ENCODE data around the gene ADARB1. TPM values are rescaled to one million over a fixed set of nuclear protein-coding genes. Genes with fewer than 3 reads are reported as not detected.

Gene ADARB1
- total RNA-seq, 3 donors from 2014 or later (not counting 1 experiment from before 2014, with no cell fraction given) = 20.7 to 28.0 (median 26.6) TPM

DNA sequence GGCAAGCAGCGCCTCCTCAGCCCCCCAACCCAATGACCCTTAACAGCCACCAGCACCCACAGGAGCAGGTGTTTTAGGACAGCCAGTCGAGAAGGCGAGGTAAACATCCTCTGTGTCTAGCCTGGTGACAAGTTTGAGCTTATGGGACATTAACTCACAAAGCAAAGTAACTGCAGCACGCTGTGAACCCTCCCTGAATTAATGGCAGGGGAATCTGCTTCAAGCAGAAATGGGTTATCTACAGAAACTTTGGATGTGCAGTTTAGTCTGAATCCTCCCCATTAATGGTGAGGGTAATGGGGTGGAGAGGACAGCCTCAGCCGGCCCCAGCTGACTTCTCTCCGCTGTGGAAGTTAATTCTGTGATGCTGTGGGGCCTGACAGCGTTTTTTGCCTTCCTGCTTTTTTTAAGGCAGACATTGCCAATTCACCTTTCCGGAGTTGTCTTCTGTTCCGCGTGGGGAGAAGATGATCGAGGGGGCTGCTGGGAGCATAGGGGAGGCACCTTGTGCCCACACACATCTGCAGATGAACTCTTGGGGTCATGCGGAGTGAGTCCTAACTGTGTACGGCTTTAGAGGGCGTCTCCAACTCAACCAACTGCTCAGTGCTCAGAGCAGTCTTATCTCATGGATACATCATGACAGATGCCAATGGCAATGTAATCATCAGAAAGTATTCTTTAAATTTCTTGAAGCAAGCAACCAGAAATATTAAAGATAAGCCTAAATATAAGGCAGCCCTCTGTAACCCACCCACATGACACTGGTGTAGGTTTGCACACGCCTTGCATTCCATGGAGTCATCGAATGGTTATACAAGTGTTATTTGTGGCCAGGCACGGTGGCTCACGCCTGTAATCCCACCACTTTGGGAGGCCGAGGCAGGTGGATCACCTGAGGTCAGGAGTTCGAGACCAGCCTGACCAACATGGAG, 172.3 kb downstream of the ADARB1 start:
- H3K36me3 Mint-ChIP-seq = peaks cover 16% of the 10 kb centered on the region
- Histone ChIP-seq H3K36me3 (ENCODE audit: control insufficient read depth, insufficient read depth, low read length) (no peaks in the 10 kb centered on the region), H3K27ac (ENCODE audit: low read length) (no peak overlapping the region), H3K27me3 (ENCODE audit: control insufficient read depth, insufficient read depth, low read length) (no peaks in the 10 kb centered on the region), H3K4me1 (ENCODE audit: control insufficient read depth, insufficient read depth, low read length) (no peaks in the 10 kb centered on the region), H3K9me3 (ENCODE audit: control insufficient read depth, insufficient read depth, low read length) (no peaks in the 10 kb centered on the region), H3K4me3 (ENCODE audit: low read length) (no peak overlapping the region)
- H3K9me3 Mint-ChIP-seq = peaks cover 0 to 6% of the 10 kb centered on the region in 2 donors
- peaks cover 33 to 42% of the 10 kb centered on the region in 2 donors for H3K27me3 Mint-ChIP-seq (ENCODE audit: low read depth in 2 of 2)
- no peak overlapping the region for H3K4me3 Mint-ChIP-seq
- TF ChIP-seq, protein P1, sequence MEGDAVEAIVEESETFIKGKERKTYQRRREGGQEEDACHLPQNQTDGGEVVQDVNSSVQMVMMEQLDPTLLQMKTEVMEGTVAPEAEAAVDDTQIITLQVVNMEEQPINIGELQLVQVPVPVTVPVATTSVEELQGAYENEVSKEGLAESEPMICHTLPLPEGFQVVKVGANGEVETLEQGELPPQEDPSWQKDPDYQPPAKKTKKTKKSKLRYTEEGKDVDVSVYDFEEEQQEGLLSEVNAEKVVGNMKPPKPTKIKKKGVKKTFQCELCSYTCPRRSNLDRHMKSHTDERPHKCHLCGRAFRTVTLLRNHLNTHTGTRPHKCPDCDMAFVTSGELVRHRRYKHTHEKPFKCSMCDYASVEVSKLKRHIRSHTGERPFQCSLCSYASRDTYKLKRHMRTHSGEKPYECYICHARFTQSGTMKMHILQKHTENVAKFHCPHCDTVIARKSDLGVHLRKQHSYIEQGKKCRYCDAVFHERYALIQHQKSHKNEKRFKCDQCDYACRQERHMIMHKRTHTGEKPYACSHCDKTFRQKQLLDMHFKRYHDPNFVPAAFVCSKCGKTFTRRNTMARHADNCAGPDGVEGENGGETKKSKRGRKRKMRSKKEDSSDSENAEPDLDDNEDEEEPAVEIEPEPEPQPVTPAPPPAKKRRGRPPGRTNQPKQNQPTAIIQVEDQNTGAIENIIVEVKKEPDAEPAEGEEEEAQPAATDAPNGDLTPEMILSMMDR (IDR thresholded peaks at IDR 0.05) = no peak
- H3K4me1 Mint-ChIP-seq = no peaks in the 10 kb centered on the region
- DNase-seq = no peak
- WGBS (ENCODE audit: insufficient coverage) = 86% methylated on average over 19 of the region's 20 CpGs
- H3K27ac Mint-ChIP-seq = no peak overlapping the region
- ATAC-seq = no peak
- intact Hi-C loops (cut with micrococcal nuclease) = no loop called here

DNA sequence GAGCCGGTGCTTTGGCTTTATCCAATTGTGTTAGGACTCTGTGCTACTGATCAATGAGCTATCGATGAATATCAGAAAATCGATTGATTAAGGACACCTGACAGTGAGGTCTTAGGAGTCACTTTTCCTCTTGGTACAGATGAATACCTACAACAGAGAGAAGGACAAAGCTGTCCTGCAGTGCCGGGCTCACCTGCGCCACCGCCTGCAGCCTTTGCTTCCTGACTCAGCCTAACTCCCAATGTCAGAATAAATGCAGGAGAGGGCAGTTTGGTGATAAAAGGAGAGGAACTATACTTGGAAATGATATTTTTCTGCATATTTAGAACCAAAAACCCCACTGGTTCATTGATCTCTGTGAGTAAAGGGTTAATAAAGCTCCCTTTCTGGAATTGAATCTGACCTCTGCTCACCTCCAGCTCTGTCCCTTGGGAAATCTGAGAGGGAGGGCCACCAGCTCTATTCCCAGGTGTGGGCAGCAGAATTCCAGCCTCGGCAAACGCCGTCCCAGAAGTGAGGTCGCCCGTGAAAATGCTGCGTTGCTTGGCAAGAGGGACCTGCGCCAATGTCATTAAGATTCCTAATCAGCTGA, 174.0 kb downstream of the ADARB1 start:
- Mint-ChIP-seq H3K36me3 (peaks cover 13% of the 10 kb centered on the region), H3K4me1 (no peaks in the 10 kb centered on the region), H3K27me3 (ENCODE audit: low read depth in 2 of 2) (peaks cover 37% of the 10 kb centered on the region in 2 donors), H3K4me3 (no peak overlapping the region), H3K27ac (no peak overlapping the region), H3K9me3 (peaks cover 0 to 5% of the 10 kb centered on the region in 2 donors)
- intact Hi-C loops (cut with micrococcal nuclease) = no loop called here
- 75% methylated on average over 10 of the region's 13 CpGs for WGBS (ENCODE audit: insufficient coverage)
- peaks cover 1% of the 10 kb centered on the region for H3K27me3 ChIP-seq (ENCODE audit: control insufficient read depth, insufficient read depth, low read length)
- H3K4me1 ChIP-seq (ENCODE audit: control insufficient read depth, insufficient read depth, low read length) = no peaks in the 10 kb centered on the region
- TF ChIP-seq, protein P1 (IDR thresholded peaks at IDR 0.05) = no peak
- no peaks in the 10 kb centered on the region for H3K9me3 ChIP-seq (ENCODE audit: control insufficient read depth, insufficient read depth, low read length)
- DNase-seq (no peak), ATAC-seq (no peak)
- no peaks in the 10 kb centered on the region for H3K36me3 ChIP-seq (ENCODE audit: control insufficient read depth, insufficient read depth, low read length)
- no peak overlapping the region for H3K27ac ChIP-seq (ENCODE audit: low read length)
- H3K4me3 ChIP-seq (ENCODE audit: low read length) = no peak overlapping the region

DNA sequence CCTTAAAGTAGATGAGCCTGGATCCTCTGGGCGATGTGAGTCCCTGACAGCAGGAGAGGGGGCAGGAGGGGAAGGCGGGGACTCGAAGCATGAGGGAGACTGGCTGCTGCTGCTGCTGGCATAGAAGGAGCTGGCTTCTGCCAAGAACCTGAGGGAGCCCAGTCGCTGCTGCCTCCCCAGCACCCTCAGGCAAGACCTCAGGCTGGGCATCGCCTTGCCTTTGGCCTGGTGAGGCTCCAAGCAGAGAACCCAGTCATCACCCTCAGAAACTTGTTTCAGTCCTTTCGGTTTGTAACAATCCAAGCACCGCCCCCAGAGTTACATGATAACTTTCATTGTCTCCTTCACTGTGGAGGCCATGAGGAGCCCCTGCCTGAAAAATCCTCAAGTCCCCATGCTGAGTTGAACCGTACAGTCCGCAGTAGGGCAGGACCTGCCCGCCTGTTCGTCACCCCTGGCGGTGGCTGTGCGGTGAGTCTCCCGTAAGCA, 174.6 kb downstream of the ADARB1 start:
- ATAC-seq (no peak), DNase-seq (no peak)
- no peak overlapping the region for H3K4me3 Mint-ChIP-seq
- Histone ChIP-seq H3K27me3 (ENCODE audit: control insufficient read depth, insufficient read depth, low read length) (peaks cover 3% of the 10 kb centered on the region), H3K4me3 (ENCODE audit: low read length) (no peak overlapping the region), H3K9me3 (ENCODE audit: control insufficient read depth, insufficient read depth, low read length) (no peaks in the 10 kb centered on the region), H3K4me1 (ENCODE audit: control insufficient read depth, insufficient read depth, low read length) (no peaks in the 10 kb centered on the region), H3K27ac (ENCODE audit: low read length) (no peak overlapping the region), H3K36me3 (ENCODE audit: control insufficient read depth, insufficient read depth, low read length) (no peaks in the 10 kb centered on the region)
- intact Hi-C loops (cut with micrococcal nuclease) = no loop called here
- peaks cover 32% of the 10 kb centered on the region in 2 donors for H3K27me3 Mint-ChIP-seq (ENCODE audit: low read depth in 2 of 2)
- H3K27ac Mint-ChIP-seq = no peak overlapping the region
- 77% methylated on average over 11 of the region's 14 CpGs for WGBS (ENCODE audit: insufficient coverage)
- H3K4me1 Mint-ChIP-seq = no peaks in the 10 kb centered on the region
- peaks cover 8% of the 10 kb centered on the region for H3K36me3 Mint-ChIP-seq
- no peaks in the 10 kb centered on the region for H3K9me3 Mint-ChIP-seq
- TF ChIP-seq, protein P1 (IDR thresholded peaks at IDR 0.05) = no peak
